K562 (cell line): ENCODE data around the gene THADA. TPM values are rescaled to one million over a fixed set of nuclear protein-coding genes. Genes with fewer than 3 reads are reported as not detected.

Experiments
- ARID1B ChIP-seq: fragments of 450-650 bp; IDR thresholded peaks from 2 replicates; pipeline ENCODE4 v1.6.1; 2016; ENCODE audit warnings: antibody characterized with exemption, mild to moderate bottlenecking, inconsistent platforms
- CBX3 ChIP-seq, 2 experiments: IDR thresholded peaks; 1 replicate in 1 of 2; 2 replicates in 1 of 2; pipeline ENCODE4 v1.6.1; 2012; ENCODE audit warnings: inconsistent platforms in 2 of 2, low read length in 2 of 2, borderline replicate concordance in 1 of 2, control low read depth in 1 of 2
- ESRRA ChIP-seq: fragments of 450-650 bp; IDR thresholded peaks from 2 replicates; pipeline ENCODE4 v1.6.1; 2014; ENCODE audit warnings: low read depth, mild to moderate bottlenecking, moderate library complexity, borderline replicate concordance
- FOXM1 ChIP-seq, 2 experiments: fragments of 450-650 bp in 1 of 2; sonication (generic) in 1 of 2; formaldehyde crosslinking in 1 of 2; IDR thresholded peaks; 2 replicates each; pipeline versions ENCODE4 v1.6.1 to v1.9.0; 2017 to 2022; ENCODE audit warnings: low read depth in 2 of 2, mild to moderate bottlenecking in 2 of 2, missing genetic modification reagents in 1 of 2, moderate library complexity in 1 of 2
- GABPB1 ChIP-seq: sonication (generic); formaldehyde crosslinking; IDR thresholded peaks from 2 replicates; pipeline ENCODE4 v1.8.0; 2022; ENCODE audit warnings: mild to moderate bottlenecking, missing genetic modification reagents
- GTF3C2 ChIP-seq: IDR thresholded peaks from 3 replicates; pipeline ENCODE4 v1.6.1; 2011; ENCODE audit warnings: borderline replicate concordance, mild to moderate bottlenecking, moderate library complexity; ENCODE audit not compliant: insufficient read length; ENCODE audit errors: extremely low read depth
- HBP1 ChIP-seq: fragments of 450-650 bp; formaldehyde crosslinking; IDR thresholded peaks from 2 replicates; pipeline ENCODE4 v1.4.0; 2022; ENCODE audit warnings: missing genetic modification characterization
- HDAC6 ChIP-seq: IDR thresholded peaks from 2 replicates; pipeline ENCODE4 v1.6.1; 2012; ENCODE audit warnings: low read depth, mild to moderate bottlenecking, control low read depth, inconsistent platforms, low read length, moderate library complexity
- KLF16 ChIP-seq: IDR thresholded peaks from 2 replicates; pipeline ENCODE4 v1.6.1; 2016; ENCODE audit warnings: antibody characterized with exemption
- MECOM ChIP-seq: fragments of 250-450 bp; sonication (Bioruptor Pico); IDR thresholded peaks from 2 replicates; pipeline ENCODE4 v1.8.0; 2022; ENCODE audit warnings: inconsistent platforms
- NUFIP1 ChIP-seq: fragments of 450-650 bp; IDR thresholded peaks from 2 replicates; pipeline ENCODE4 v1.6.1; 2018; ENCODE audit not compliant: partially characterized antibody
- RAD21 ChIP-seq, 2 experiments: fragments of 250-450 bp in 1 of 2; fragments of 450-650 bp in 1 of 2; sonication (Bioruptor Pico) in 1 of 2; formaldehyde crosslinking in 1 of 2; IDR thresholded peaks in 1 of 2; conservative IDR thresholded peaks in 1 of 2; 2 replicates each; pipeline versions ENCODE4 v1.4.0 to v1.8.0; 2020 to 2022; ENCODE audit warnings: mild to moderate bottlenecking in 2 of 2, moderate library complexity in 1 of 2
- SMARCA4 ChIP-seq: fragments of 450-650 bp; IDR thresholded peaks from 2 replicates; pipeline ENCODE4 v1.6.1; 2016
- ZEB2 ChIP-seq: fragments of 450-650 bp; IDR thresholded peaks from 2 replicates; pipeline ENCODE4 v1.6.1; 2016
- ZNF165 ChIP-seq: fragments of 250-450 bp; sonication (Bioruptor Pico); IDR thresholded peaks from 2 replicates; pipeline ENCODE4 v1.4.0; 2020; ENCODE audit warnings: borderline replicate concordance
- ZNF644 ChIP-seq: fragments of 200-800 bp; sonication (Bioruptor generic); IDR thresholded peaks from 2 replicates; pipeline ENCODE4 v1.6.1; 2016; ENCODE audit warnings: low read depth, missing genetic modification characterization, missing compliant biosample characterization
- polyA plus RNA-seq, 8 experiments: library from polyadenylated mRNA; depleted of rRNA in 4 of 8; stranded (reverse) in 5 of 8; unstranded in 3 of 8; fragments of >200 nt; fragmentation: Nextera tagmentation in 2 of 8; fragmentation: Illumina TruSeq in 1 of 8; extraction: Ambion mirVana in 2 of 8; extraction: Trizol in 1 of 8; gene quantifications; 2 replicates each; pipeline versions ENCODE4 v1.2.1 to v1.2.3, GENCODE V29; 2011 to 2014; ENCODE audit warnings: inconsistent platforms in 1 of 8, missing spikeins in 1 of 8
- total RNA-seq, 7 experiments: library from RNA; depleted of rRNA in 6 of 7; stranded (reverse); fragments of >200 nt in 6 of 7; fragmentation: Illumina TruSeq in 2 of 7; extraction: Trizol in 2 of 7; gene quantifications; 2 replicates each; pipeline versions ENCODE4 v1.2.1 to v1.2.3, GENCODE V29; 2011 to 2021; ENCODE audit warnings: low replicate concordance in 1 of 7
- TF ChIP-seq, protein P1 (sequence below): IDR thresholded peaks from 3 replicates; pipeline ENCODE4 v1.6.1; 2011; ENCODE audit warnings: borderline replicate concordance, mild to moderate bottlenecking; ENCODE audit not compliant: insufficient read length, insufficient read depth

THADA gene
- total and polyA plus RNA-seq, 9 of the 15 experiments (the other 6 are each of a cell fraction or from before 2014, with no cell fraction given), result 17.8 to 34.7 (median 31.9) TPM

GRCh38 chr2:43331422-43331821 lies 264.4 kb downstream of the THADA start (continued):
- TF ChIP-seq GTF3C2 (no peak), NUFIP1 (no peak), ZEB2 (peak; percentile 50; the same call in 1 of the 2 replicates), ZNF644 (tag) (peak; percentile 81), ARID1B (peak; percentile 85), RAD21 (CRISPR knock-in tag; conservative IDR thresholded peaks at IDR 0.05 in 1 of 2, IDR thresholded peaks at IDR 0.05 in 1 of 2) (peak; percentile 27 to 31; a peak in 2 of 4 replicates), ESRRA (no peak), CBX3 (IDR thresholded peaks at IDR 0.05; ENCODE audit: borderline replicate concordance in 1 of 2, low read length in 2 of 2) (peak in 1 of 2 experiments; percentile 57; a peak in 1 of 3 replicates), KLF16 (0 out of 2 replicates have a peak, but pooled peaks have one; percentile 52), HDAC6 (no peak), ZNF165 (CRISPR knock-in tag) (no peak), GABPB1 (CRISPR knock-in tag) (0 out of 2 replicates have a peak, but pooled peaks have one; percentile 41), MECOM (CRISPR knock-in tag) (no peak), FOXM1 (IDR thresholded peaks at IDR 0.05; ENCODE audit: low read depth) (no peak; the same call in 1 of the 2 replicates), FOXM1 (CRISPR knock-in tag; IDR thresholded peaks at IDR 0.05; ENCODE audit: low read depth) (no peak), SMARCA4 (peak; percentile 86), HBP1 (CRISPR knock-in tag) (0 out of 2 replicates have a peak, but pooled peaks have one; percentile 47)
- TF ChIP-seq, protein P1, sequence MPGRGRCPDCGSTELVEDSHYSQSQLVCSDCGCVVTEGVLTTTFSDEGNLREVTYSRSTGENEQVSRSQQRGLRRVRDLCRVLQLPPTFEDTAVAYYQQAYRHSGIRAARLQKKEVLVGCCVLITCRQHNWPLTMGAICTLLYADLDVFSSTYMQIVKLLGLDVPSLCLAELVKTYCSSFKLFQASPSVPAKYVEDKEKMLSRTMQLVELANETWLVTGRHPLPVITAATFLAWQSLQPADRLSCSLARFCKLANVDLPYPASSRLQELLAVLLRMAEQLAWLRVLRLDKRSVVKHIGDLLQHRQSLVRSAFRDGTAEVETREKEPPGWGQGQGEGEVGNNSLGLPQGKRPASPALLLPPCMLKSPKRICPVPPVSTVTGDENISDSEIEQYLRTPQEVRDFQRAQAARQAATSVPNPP, result no peak
